NCI-H1092 (cell line): ENCODE data around the gene CARS1.

ENCODE experiments used
- DNase-seq: peaks from one replicate; lab custom pipeline; 2025; lab: John Stamatoyannopoulos, UW

CARS1 gene

GRCh38 chr11:3008746-3009336, 48.4 kb downstream of the CARS1 start:
- DNase-seq = no peak

- no peak for DNase-seq
These were observed 49.7 kb downstream of the CARS1 start for GRCh38 chr11:3007404-3008010.

GRCh38 chr11:3006505-3007260, 50.5 kb downstream of the CARS1 start:
- DNase-seq = no peak

- DNase-seq = no peak
These were observed 52.7 kb downstream of the CARS1 start for GRCh38 chr11:3004481-3004880.

- no peak for DNase-seq
These were observed 53.6 kb downstream of the CARS1 start for GRCh38 chr11:3003396-3004231.

- DNase-seq = no peak
These were observed 54.4 kb downstream of the CARS1 start for GRCh38 chr11:3002871-3003270.

GRCh38 chr11:3002351-3002861, 54.8 kb downstream of the CARS1 start:
- DNase-seq = no peak

GRCh38 chr11:3001496-3001895, 55.7 kb downstream of the CARS1 start:
- DNase-seq = peak; percentile 59

- DNase-seq = peak; percentile 94
These were observed 56.9 kb downstream of the CARS1 start for GRCh38 chr11:3000032-3000961.

GRCh38 chr11:2999464-2999998, 57.7 kb downstream of the CARS1 start:
- DNase-seq = no peak

- no peak for DNase-seq
These were observed 59.0 kb downstream of the CARS1 start for GRCh38 chr11:2998073-2998850.

GRCh38 chr11:2997406-2997805, 59.8 kb downstream of the CARS1 start:
- no peak for DNase-seq

GRCh38 chr11:2996976-2997375, 60.2 kb downstream of the CARS1 start:
- no peak for DNase-seq

GRCh38 chr11:2995893-2996554, 61.2 kb downstream of the CARS1 start:
- DNase-seq = no peak

GRCh38 chr11:2995031-2995561, 62.1 kb downstream of the CARS1 start:
- no peak for DNase-seq

GRCh38 chr11:2994336-2994730, 62.9 kb downstream of the CARS1 start:
- no peak for DNase-seq

- no peak for DNase-seq
These were observed 64.3 kb downstream of the CARS1 start for GRCh38 chr11:2992997-2993325.

GRCh38 chr11:2992234-2992996, 64.8 kb downstream of the CARS1 start, which contains the start of gene NAP1L4:
Gene NAP1L4, minus strand, starts transcription at chr11:2992329. Its CDS starts 13,109 bp downstream, at chr11:2979220.
- DNase-seq = peak; percentile 97
